ENCODE results near the gene TBXAS1. TPM values are rescaled to one million over a fixed set of nuclear protein-coding genes. Genes with fewer than 3 reads are reported as not detected.

TBXAS1 gene
- total RNA-seq, 1 donor from 2014 or later, result 19.3 TPM

GRCh38 chr7:139946533-139946932 lies 117.5 kb downstream of the TBXAS1 start:
- no peak for DNase-seq (ENCODE audit: low spot score)

GRCh38 chr7:139947021-139947420 lies 118.0 kb downstream of the TBXAS1 start:
- no peak for DNase-seq (ENCODE audit: low spot score)

- DNase-seq (ENCODE audit: low spot score), result no peak
These were observed 119.1 kb downstream of the TBXAS1 start for GRCh38 chr7:139948167-139948566.

GRCh38 chr7:139948587-139949335 lies 119.7 kb downstream of the TBXAS1 start:
- DNase-seq (ENCODE audit: low spot score), result no peak

GRCh38 chr7:139949629-139950028 lies 120.6 kb downstream of the TBXAS1 start:
- no peak for DNase-seq (ENCODE audit: low spot score)

- DNase-seq (ENCODE audit: low spot score), result no peak
These were observed 121.9 kb downstream of the TBXAS1 start for GRCh38 chr7:139950881-139951525.

- no peak for DNase-seq (ENCODE audit: low spot score)
These were observed 124.2 kb downstream of the TBXAS1 start for GRCh38 chr7:139953229-139953628.

GRCh38 chr7:139955109-139955820 lies 126.2 kb downstream of the TBXAS1 start:
- DNase-seq (ENCODE audit: low spot score), result no peak

GRCh38 chr7:139958599-139959284 lies 129.7 kb downstream of the TBXAS1 start:
- no peak for DNase-seq (ENCODE audit: low spot score)

- DNase-seq (ENCODE audit: low spot score), result no peak
These were observed 130.2 kb downstream of the TBXAS1 start for GRCh38 chr7:139959285-139959628.

- no peak for DNase-seq (ENCODE audit: low spot score)
These were observed 130.7 kb downstream of the TBXAS1 start for GRCh38 chr7:139959718-139960117.

- DNase-seq (ENCODE audit: low spot score), result no peak
These were observed 131.1 kb downstream of the TBXAS1 start for GRCh38 chr7:139960157-139960556.

GRCh38 chr7:139965942-139966628 lies 137.0 kb downstream of the TBXAS1 start:
- DNase-seq (ENCODE audit: low spot score), result no peak

- DNase-seq (ENCODE audit: low spot score), result no peak
These were observed 137.9 kb downstream of the TBXAS1 start for GRCh38 chr7:139966949-139967348.

- no peak for DNase-seq (ENCODE audit: low spot score)
These were observed 139.9 kb downstream of the TBXAS1 start for GRCh38 chr7:139968931-139969330.

- no peak for DNase-seq (ENCODE audit: low spot score)
These were observed 143.0 kb downstream of the TBXAS1 start for GRCh38 chr7:139972029-139972428.

GRCh38 chr7:139973101-139974050 lies 144.3 kb downstream of the TBXAS1 start:
- no peak for DNase-seq (ENCODE audit: low spot score)

- no peak for DNase-seq (ENCODE audit: low spot score)
These were observed 145.2 kb downstream of the TBXAS1 start for GRCh38 chr7:139974179-139974811.

GRCh38 chr7:139976055-139976837 lies 147.2 kb downstream of the TBXAS1 start:
- no peak for DNase-seq (ENCODE audit: low spot score)

All from umbilical cord (tissue), 2 donors.